ENCODE data around the gene SENP3. TPM values are rescaled to one million over a fixed set of nuclear protein-coding genes. Genes with fewer than 3 reads are reported as not detected.

Gene SENP3
- polyA plus RNA-seq, 1 donor (not counting 4 experiments of a cell fraction or from before 2014, with no cell fraction given): 99.1 TPM

DNA sequence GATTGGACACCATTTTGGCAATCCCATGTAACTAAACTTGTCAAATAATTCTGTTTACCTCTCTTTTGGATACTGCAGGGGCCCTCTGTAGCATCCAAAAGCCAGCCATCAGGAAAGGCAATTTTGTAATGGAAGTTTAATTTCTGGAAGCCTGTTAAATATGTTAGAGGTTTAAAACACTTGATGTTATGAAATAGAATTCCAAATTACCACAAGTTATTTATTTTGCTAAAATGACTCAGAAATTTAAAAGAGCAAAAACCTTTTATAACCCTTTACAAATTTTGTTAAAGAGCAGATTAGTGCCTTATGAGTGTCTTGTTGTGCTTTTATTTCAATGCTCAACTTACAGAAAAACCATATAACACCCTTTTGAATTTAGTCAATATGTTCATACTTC lies 32.9 kb upstream of the SENP3 start:
- no peaks in the 10 kb centered on the region for H4K20me1 ChIP-seq (ENCODE audit: control insufficient read depth, extremely low read depth, insufficient read depth, low read length)
- H3K4me2 ChIP-seq (ENCODE audit: control insufficient read depth, extremely low read depth, insufficient read depth, low read depth, low read length): no peak overlapping the region
- FAIRE-seq: no peak
- no peak for DNase-seq (ENCODE audit: low read depth, low spot score)
- H3K9ac ChIP-seq (ENCODE audit: control insufficient read depth, extremely low read depth, insufficient read depth, low read length): no peak overlapping the region
- H3K79me2 ChIP-seq (ENCODE audit: control insufficient read depth, insufficient read depth, low read length): no peaks in the 10 kb centered on the region
- dilution Hi-C loops (cut with MboI; ENCODE audit: extremely low pct_ligation_motif_present, low sequenced_read_pairs): no loop called here
- peaks cover 3% of the 10 kb centered on the region for H3K9me3 ChIP-seq (ENCODE audit: control insufficient read depth, low read depth, low read length)
- H2AFZ ChIP-seq (ENCODE audit: control insufficient read depth, low read length): no peak overlapping the region
- H3K9me1 ChIP-seq (ENCODE audit: control insufficient read depth, extremely low read depth, insufficient read depth, low read length): no peaks in the 10 kb centered on the region
- H3K4me1 ChIP-seq (ENCODE audit: control insufficient read depth, extremely low read depth, insufficient read depth, low read length): no peaks in the 10 kb centered on the region
- H3K4me3 ChIP-seq (ENCODE audit: control insufficient read depth in 2 of 3, extremely low read depth in 1 of 3, insufficient read depth in 2 of 3, low read depth in 1 of 3, low read length in 3 of 3): no peak overlapping the region
- H3K27me3 ChIP-seq (ENCODE audit: control insufficient read depth, extremely low read depth, insufficient read depth, low read length): no peaks in the 10 kb centered on the region
- no peak overlapping the region for H3K27ac ChIP-seq (ENCODE audit: control insufficient read depth, insufficient read depth, low read length)
- TF ChIP-seq, protein P1, sequence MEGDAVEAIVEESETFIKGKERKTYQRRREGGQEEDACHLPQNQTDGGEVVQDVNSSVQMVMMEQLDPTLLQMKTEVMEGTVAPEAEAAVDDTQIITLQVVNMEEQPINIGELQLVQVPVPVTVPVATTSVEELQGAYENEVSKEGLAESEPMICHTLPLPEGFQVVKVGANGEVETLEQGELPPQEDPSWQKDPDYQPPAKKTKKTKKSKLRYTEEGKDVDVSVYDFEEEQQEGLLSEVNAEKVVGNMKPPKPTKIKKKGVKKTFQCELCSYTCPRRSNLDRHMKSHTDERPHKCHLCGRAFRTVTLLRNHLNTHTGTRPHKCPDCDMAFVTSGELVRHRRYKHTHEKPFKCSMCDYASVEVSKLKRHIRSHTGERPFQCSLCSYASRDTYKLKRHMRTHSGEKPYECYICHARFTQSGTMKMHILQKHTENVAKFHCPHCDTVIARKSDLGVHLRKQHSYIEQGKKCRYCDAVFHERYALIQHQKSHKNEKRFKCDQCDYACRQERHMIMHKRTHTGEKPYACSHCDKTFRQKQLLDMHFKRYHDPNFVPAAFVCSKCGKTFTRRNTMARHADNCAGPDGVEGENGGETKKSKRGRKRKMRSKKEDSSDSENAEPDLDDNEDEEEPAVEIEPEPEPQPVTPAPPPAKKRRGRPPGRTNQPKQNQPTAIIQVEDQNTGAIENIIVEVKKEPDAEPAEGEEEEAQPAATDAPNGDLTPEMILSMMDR (optimal IDR thresholded peaks at IDR 0.05 in 1 of 3, IDR thresholded peaks at IDR 0.05 in 1 of 3, conservative IDR thresholded peaks at IDR 0.05 in 1 of 3; ENCODE audit: extremely low read depth in 1 of 3, insufficient read depth in 2 of 3, low read length in 3 of 3): no peak
- TF ChIP-seq EZH2 (IDR thresholded peaks at IDR 0.05; ENCODE audit: low read length): no peak
- H3K36me3 ChIP-seq (ENCODE audit: control insufficient read depth in 2 of 2, extremely low read depth in 1 of 2, insufficient read depth in 2 of 2, low read length in 2 of 2): no peaks in the 10 kb centered on the region

DNA sequence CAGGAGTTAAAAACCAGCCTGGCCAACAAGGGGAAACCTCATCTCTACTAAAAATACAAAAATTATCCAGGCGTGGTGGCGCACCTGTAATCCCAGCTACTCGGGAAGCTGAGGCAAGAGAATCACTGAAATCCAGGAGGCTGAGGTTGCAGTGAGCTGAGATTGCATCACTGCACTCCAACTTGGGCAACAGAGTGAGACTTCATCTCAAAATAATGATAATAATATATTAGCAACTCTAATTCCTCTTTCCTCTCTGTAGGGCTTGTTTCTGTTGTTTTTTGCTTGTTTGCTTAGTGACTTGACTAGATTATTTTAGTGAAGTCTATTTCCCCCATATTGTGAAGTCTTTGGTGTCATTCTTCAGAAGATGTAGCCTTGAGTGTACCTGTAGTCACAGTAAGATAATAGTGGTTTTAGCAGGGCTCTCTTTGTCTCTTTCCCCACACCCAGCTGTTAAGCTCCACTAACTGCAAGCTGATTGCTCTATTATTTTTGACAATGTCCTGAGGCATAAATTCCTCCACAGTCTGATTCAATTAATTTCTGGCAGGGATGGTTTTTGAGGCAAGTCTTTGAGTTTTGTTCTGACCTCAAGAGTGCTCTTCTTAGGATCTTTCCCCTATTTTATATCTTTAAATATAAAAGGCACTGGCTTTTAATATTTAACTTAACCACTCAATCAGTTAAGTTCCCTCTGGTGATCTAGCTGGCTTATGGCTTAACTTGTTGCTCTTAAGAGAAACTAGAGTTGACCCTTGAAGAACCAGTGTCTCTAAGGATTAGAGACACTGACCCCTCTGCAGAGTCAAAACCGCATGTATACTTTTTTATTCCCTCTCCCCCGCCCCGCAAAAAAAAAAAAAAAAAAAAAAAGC lies 31.5 kb upstream of the SENP3 start:
- Histone ChIP-seq H4K20me1 (ENCODE audit: control insufficient read depth, extremely low read depth, insufficient read depth, low read length) (no peaks in the 10 kb centered on the region), H3K79me2 (ENCODE audit: control insufficient read depth, insufficient read depth, low read length) (no peaks in the 10 kb centered on the region), H3K27ac (ENCODE audit: control insufficient read depth, insufficient read depth, low read length) (no peak overlapping the region), H2AFZ (ENCODE audit: control insufficient read depth, low read length) (no peak overlapping the region), H3K36me3 (ENCODE audit: control insufficient read depth in 2 of 2, extremely low read depth in 1 of 2, insufficient read depth in 2 of 2, low read length in 2 of 2) (no peaks in the 10 kb centered on the region), H3K4me3 (ENCODE audit: control insufficient read depth in 2 of 3, extremely low read depth in 1 of 3, insufficient read depth in 2 of 3, low read depth in 1 of 3, low read length in 3 of 3) (no peak overlapping the region), H3K9me3 (ENCODE audit: control insufficient read depth, low read depth, low read length) (peaks cover 3% of the 10 kb centered on the region), H3K4me1 (ENCODE audit: control insufficient read depth, extremely low read depth, insufficient read depth, low read length) (no peaks in the 10 kb centered on the region), H3K27me3 (ENCODE audit: control insufficient read depth, extremely low read depth, insufficient read depth, low read length) (no peaks in the 10 kb centered on the region), H3K9me1 (ENCODE audit: control insufficient read depth, extremely low read depth, insufficient read depth, low read length) (no peaks in the 10 kb centered on the region), H3K9ac (ENCODE audit: control insufficient read depth, extremely low read depth, insufficient read depth, low read length) (no peak overlapping the region), H3K4me2 (ENCODE audit: control insufficient read depth, extremely low read depth, insufficient read depth, low read depth, low read length) (no peak overlapping the region)
- dilution Hi-C loops (cut with MboI; ENCODE audit: extremely low pct_ligation_motif_present, low sequenced_read_pairs): no loop called here
- TF ChIP-seq EZH2 (IDR thresholded peaks at IDR 0.05; ENCODE audit: low read length): no peak
- TF ChIP-seq, protein P1 (optimal IDR thresholded peaks at IDR 0.05 in 1 of 3, IDR thresholded peaks at IDR 0.05 in 1 of 3, conservative IDR thresholded peaks at IDR 0.05 in 1 of 3; ENCODE audit: extremely low read depth in 1 of 3, insufficient read depth in 2 of 3, low read length in 3 of 3): no peak
- DNase-seq (ENCODE audit: low read depth, low spot score): no peak
- no peak for FAIRE-seq
